MM.1S (cell line): ENCODE measurements around the gene RPS29.

Source experiments
- EZH2phosphoT487 ChIP-seq: fragments of 300-600 bp; sonication (generic); IDR thresholded peaks from 2 replicates; pipeline ENCODE4 v1.6.1; 2018; ENCODE audit warnings: antibody characterized with exemption, low read length
- TF ChIP-seq, protein P1 (sequence below): fragments of 300-600 bp; sonication (generic); IDR thresholded peaks from 2 replicates; pipeline ENCODE4 v1.5.1; 2016; ENCODE audit warnings: antibody characterized with exemption, low read length, mixed read lengths

DNA sequence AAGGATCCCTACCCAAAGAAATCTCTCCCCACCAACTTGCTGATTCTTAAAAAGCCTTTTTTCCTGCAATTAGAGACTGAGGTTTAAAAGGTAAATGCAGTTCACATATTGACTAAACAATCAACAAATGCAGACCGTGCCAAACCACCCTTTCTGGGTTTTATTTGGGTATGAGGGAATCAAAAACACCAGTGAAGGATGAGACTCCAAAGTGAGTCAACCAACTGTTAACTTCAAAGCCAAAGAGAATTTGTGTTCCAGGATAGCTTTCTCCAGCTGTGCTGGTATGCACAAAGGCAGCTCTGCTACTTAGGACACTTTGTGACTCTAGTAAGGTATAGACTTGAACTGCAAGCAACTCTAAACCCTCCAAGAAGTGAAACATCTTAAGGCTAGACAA, 39.4 kb downstream of the RPS29 start:
- TF ChIP-seq, protein P1, sequence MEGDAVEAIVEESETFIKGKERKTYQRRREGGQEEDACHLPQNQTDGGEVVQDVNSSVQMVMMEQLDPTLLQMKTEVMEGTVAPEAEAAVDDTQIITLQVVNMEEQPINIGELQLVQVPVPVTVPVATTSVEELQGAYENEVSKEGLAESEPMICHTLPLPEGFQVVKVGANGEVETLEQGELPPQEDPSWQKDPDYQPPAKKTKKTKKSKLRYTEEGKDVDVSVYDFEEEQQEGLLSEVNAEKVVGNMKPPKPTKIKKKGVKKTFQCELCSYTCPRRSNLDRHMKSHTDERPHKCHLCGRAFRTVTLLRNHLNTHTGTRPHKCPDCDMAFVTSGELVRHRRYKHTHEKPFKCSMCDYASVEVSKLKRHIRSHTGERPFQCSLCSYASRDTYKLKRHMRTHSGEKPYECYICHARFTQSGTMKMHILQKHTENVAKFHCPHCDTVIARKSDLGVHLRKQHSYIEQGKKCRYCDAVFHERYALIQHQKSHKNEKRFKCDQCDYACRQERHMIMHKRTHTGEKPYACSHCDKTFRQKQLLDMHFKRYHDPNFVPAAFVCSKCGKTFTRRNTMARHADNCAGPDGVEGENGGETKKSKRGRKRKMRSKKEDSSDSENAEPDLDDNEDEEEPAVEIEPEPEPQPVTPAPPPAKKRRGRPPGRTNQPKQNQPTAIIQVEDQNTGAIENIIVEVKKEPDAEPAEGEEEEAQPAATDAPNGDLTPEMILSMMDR, result no peak
- no peak for TF ChIP-seq EZH2phosphoT487
